ENCODE measurements around the gene NEUROG3.

The NEUROG3 gene

GRCh38 chr10:69583106-69583505, 9.9 kb upstream of the NEUROG3 start:
- Histone ChIP-seq H3K9me3 (ENCODE audit: control insufficient read depth in 2 of 2, low read length in 2 of 2) (no peaks in the 10 kb centered on the region), H3K4me3 (ENCODE audit: low read length in 2 of 2) (no peak overlapping the region), H3K4me1 (ENCODE audit: control insufficient read depth, insufficient read depth, low read length) (no peaks in the 10 kb centered on the region), H3K27ac (ENCODE audit: low read length) (no peak overlapping the region), H3K36me3 (ENCODE audit: control insufficient read depth in 2 of 2, insufficient read depth in 2 of 2, low read length in 2 of 2) (no peaks in the 10 kb centered on the region), H3K9ac (ENCODE audit: low read length in 2 of 2) (no peak overlapping the region), H3K27me3 (ENCODE audit: control insufficient read depth in 1 of 2, insufficient read depth in 2 of 2, low read length in 2 of 2) (peaks cover 6 to 19% of the 10 kb centered on the region in 2 donors)

GRCh38 chr10:69580435-69580834, 7.2 kb upstream of the NEUROG3 start:
- H3K4me3 ChIP-seq (ENCODE audit: low read length in 2 of 2): no peak overlapping the region
- no peaks in the 10 kb centered on the region for H3K4me1 ChIP-seq (ENCODE audit: control insufficient read depth, insufficient read depth, low read length)
- no peak overlapping the region for H3K9ac ChIP-seq (ENCODE audit: low read length in 2 of 2)
- no peak overlapping the region for H3K27ac ChIP-seq (ENCODE audit: low read length)
- no peaks in the 10 kb centered on the region for H3K36me3 ChIP-seq (ENCODE audit: control insufficient read depth in 2 of 2, insufficient read depth in 2 of 2, low read length in 2 of 2)
- no peaks in the 10 kb centered on the region for H3K9me3 ChIP-seq (ENCODE audit: control insufficient read depth in 2 of 2, low read length in 2 of 2)
- peaks cover 9 to 29% of the 10 kb centered on the region in 2 donors for H3K27me3 ChIP-seq (ENCODE audit: control insufficient read depth in 1 of 2, insufficient read depth in 2 of 2, low read length in 2 of 2)

GRCh38 chr10:69579464-69580060, 6.3 kb upstream of the NEUROG3 start:
- Histone ChIP-seq H3K9me3 (ENCODE audit: control insufficient read depth in 2 of 2, low read length in 2 of 2) (no peaks in the 10 kb centered on the region), H3K27me3 (ENCODE audit: control insufficient read depth in 1 of 2, insufficient read depth in 2 of 2, low read length in 2 of 2) (peaks cover 9 to 34% of the 10 kb centered on the region in 2 donors), H3K4me3 (ENCODE audit: low read length in 2 of 2) (no peak overlapping the region), H3K9ac (ENCODE audit: low read length in 2 of 2) (no peak overlapping the region), H3K27ac (ENCODE audit: low read length) (no peak overlapping the region), H3K36me3 (ENCODE audit: control insufficient read depth in 2 of 2, insufficient read depth in 2 of 2, low read length in 2 of 2) (no peaks in the 10 kb centered on the region), H3K4me1 (ENCODE audit: control insufficient read depth, insufficient read depth, low read length) (no peaks in the 10 kb centered on the region)

DNA sequence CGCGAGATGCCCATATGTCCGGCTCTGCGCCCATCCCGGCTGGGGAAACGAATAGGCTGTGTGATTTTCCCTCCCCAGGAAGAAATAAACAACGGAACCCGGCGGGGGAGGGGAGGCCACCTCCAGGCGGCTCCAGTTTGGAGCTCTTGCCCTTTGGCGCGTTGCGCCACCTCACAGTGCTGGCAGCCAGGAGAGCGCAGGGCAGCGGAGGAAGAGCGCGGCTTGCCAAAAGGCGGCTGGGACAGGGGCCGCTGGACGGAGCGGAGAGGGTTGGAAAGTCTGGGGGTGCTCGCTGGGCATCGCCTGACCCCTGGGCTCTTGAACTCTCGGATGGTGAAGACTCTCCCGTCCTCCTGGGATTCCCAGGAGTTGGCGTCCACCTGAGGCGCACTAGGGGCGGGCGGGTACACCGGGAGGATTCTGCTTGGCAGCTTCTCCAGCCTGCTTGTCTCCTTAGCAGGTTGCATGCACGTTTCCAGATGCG, 5.3 kb upstream of the NEUROG3 start:
- H3K4me3 ChIP-seq (ENCODE audit: low read length in 2 of 2): no peak overlapping the region
- peaks cover 4% of the 10 kb centered on the region for H3K4me1 ChIP-seq (ENCODE audit: control insufficient read depth, insufficient read depth, low read length)
- H3K36me3 ChIP-seq (ENCODE audit: control insufficient read depth in 2 of 2, insufficient read depth in 2 of 2, low read length in 2 of 2): no peaks in the 10 kb centered on the region
- no peaks in the 10 kb centered on the region for H3K9me3 ChIP-seq (ENCODE audit: control insufficient read depth in 2 of 2, low read length in 2 of 2)
- H3K27me3 ChIP-seq (ENCODE audit: control insufficient read depth in 1 of 2, insufficient read depth in 2 of 2, low read length in 2 of 2): peaks cover 18 to 39% of the 10 kb centered on the region in 2 donors
- no peak overlapping the region for H3K9ac ChIP-seq (ENCODE audit: low read length in 2 of 2)
- no peak overlapping the region for H3K27ac ChIP-seq (ENCODE audit: low read length)

DNA sequence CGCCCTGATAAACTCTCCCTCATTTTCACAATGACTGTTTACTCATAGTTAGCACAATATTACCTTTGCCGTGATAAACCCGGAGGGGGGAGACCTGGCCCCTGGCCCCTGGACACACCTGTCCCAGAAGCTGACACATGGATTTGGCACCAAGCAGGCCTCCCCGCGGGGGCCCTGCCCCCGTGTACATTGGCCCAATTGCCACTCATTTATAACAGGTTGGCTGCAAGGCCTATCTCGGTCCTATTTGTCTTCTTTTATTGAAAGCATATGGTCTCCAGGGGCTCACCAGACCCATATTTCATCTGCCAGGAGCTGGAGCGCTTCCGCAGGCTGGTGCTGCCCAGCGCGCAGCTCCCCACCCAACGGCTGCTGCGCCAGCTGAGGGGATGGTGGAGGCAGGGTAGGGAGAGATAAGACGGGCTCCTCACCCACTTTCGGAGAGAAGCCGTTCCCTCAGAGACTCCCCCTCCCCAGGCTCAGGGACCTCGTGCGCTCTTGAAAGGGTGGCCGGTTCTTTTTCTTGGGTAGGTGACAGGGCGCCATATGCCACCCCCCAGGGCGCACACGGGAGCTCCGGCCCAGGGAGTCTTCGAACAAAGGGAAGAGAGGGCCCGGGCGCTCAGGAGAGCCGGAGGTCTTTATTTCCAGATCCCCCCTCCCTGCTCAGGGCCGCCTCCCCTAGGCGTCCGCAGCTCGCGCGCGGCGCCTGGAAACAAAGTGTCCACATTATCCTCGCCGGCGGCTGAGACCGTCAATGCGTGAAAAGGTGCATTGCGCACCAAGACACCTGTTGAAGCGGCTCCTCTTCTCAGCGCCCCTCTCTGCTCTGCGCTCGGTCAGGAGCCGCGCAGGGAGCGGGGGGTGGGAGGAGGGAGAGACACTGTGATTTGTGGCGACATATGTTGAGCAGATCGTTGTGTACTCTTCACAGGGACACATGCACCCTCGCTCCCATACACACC, 4.3 kb upstream of the NEUROG3 start:
- Histone ChIP-seq H3K9ac (ENCODE audit: low read length in 2 of 2) (no peak overlapping the region), H3K4me3 (ENCODE audit: low read length in 2 of 2) (no peak overlapping the region), H3K27ac (ENCODE audit: low read length) (no peak overlapping the region), H3K4me1 (ENCODE audit: control insufficient read depth, insufficient read depth, low read length) (peaks cover 9% of the 10 kb centered on the region), H3K36me3 (ENCODE audit: control insufficient read depth in 2 of 2, insufficient read depth in 2 of 2, low read length in 2 of 2) (no peaks in the 10 kb centered on the region), H3K9me3 (ENCODE audit: control insufficient read depth in 2 of 2, low read length in 2 of 2) (no peaks in the 10 kb centered on the region), H3K27me3 (ENCODE audit: control insufficient read depth in 1 of 2, insufficient read depth in 2 of 2, low read length in 2 of 2) (peaks cover 28 to 44% of the 10 kb centered on the region in 2 donors)

- Histone ChIP-seq H3K4me3 (ENCODE audit: low read length in 2 of 2) (no peak overlapping the region), H3K27me3 (ENCODE audit: control insufficient read depth in 1 of 2, insufficient read depth in 2 of 2, low read length in 2 of 2) (peaks cover 39 to 52% of the 10 kb centered on the region in 2 donors), H3K27ac (ENCODE audit: low read length) (no peak overlapping the region), H3K36me3 (ENCODE audit: control insufficient read depth in 2 of 2, insufficient read depth in 2 of 2, low read length in 2 of 2) (no peaks in the 10 kb centered on the region), H3K9me3 (ENCODE audit: control insufficient read depth in 2 of 2, low read length in 2 of 2) (no peaks in the 10 kb centered on the region), H3K9ac (ENCODE audit: low read length in 2 of 2) (no peak overlapping the region), H3K4me1 (ENCODE audit: control insufficient read depth, insufficient read depth, low read length) (peaks cover 14% of the 10 kb centered on the region)
Measured at GRCh38 chr10:69576334-69577011, 3.3 kb upstream of the NEUROG3 start.

GRCh38 chr10:69575164-69575722, 2.0 kb upstream of the NEUROG3 start:
- H3K36me3 ChIP-seq (ENCODE audit: control insufficient read depth in 2 of 2, insufficient read depth in 2 of 2, low read length in 2 of 2): no peaks in the 10 kb centered on the region
- no peaks in the 10 kb centered on the region for H3K9me3 ChIP-seq (ENCODE audit: control insufficient read depth in 2 of 2, low read length in 2 of 2)

GRCh38 chr10:69574571-69574978, 1.4 kb upstream of the NEUROG3 start:
- Histone ChIP-seq H3K9ac (ENCODE audit: low read length in 2 of 2) (no peak overlapping the region), H3K9me3 (ENCODE audit: control insufficient read depth in 2 of 2, low read length in 2 of 2) (no peaks in the 10 kb centered on the region), H3K4me3 (ENCODE audit: low read length in 2 of 2) (no peak overlapping the region), H3K36me3 (ENCODE audit: control insufficient read depth in 2 of 2, insufficient read depth in 2 of 2, low read length in 2 of 2) (no peaks in the 10 kb centered on the region), H3K4me1 (ENCODE audit: control insufficient read depth, insufficient read depth, low read length) (peaks cover 14% of the 10 kb centered on the region), H3K27ac (ENCODE audit: low read length) (no peak overlapping the region), H3K27me3 (ENCODE audit: control insufficient read depth in 1 of 2, insufficient read depth in 2 of 2, low read length in 2 of 2) (peaks cover 52 to 59% of the 10 kb centered on the region in 2 donors)

More at GRCh38 chr10:69575164-69575722, 2.0 kb upstream of the NEUROG3 start:
- H3K9ac ChIP-seq (ENCODE audit: low read length in 2 of 2): no peak overlapping the region
- no peak overlapping the region for H3K27ac ChIP-seq (ENCODE audit: low read length)
- no peak overlapping the region for H3K4me3 ChIP-seq (ENCODE audit: low read length in 2 of 2)
- H3K27me3 ChIP-seq (ENCODE audit: control insufficient read depth in 1 of 2, insufficient read depth in 2 of 2, low read length in 2 of 2): peaks cover 46 to 56% of the 10 kb centered on the region in 2 donors
- peaks cover 14% of the 10 kb centered on the region for H3K4me1 ChIP-seq (ENCODE audit: control insufficient read depth, insufficient read depth, low read length)

GRCh38 chr10:69572159-69573055, 815 bp downstream of the NEUROG3 start:
- Histone ChIP-seq H3K4me1 (ENCODE audit: control insufficient read depth, insufficient read depth, low read length) (peaks cover 14% of the 10 kb centered on the region), H3K9ac (ENCODE audit: low read length in 2 of 2) (no peak overlapping the region), H3K27me3 (ENCODE audit: control insufficient read depth in 1 of 2, insufficient read depth in 2 of 2, low read length in 2 of 2) (peaks cover 72% of the 10 kb centered on the region in 2 donors), H3K4me3 (ENCODE audit: low read length in 2 of 2) (peak overlapping the region; percentile 8 to 60), H3K36me3 (ENCODE audit: control insufficient read depth in 2 of 2, insufficient read depth in 2 of 2, low read length in 2 of 2) (no peaks in the 10 kb centered on the region), H3K27ac (ENCODE audit: low read length) (no peak overlapping the region), H3K9me3 (ENCODE audit: control insufficient read depth in 2 of 2, low read length in 2 of 2) (no peaks in the 10 kb centered on the region)
